PC-3 (cell line): ENCODE data around the gene TPX2. TPM values are rescaled to one million over a fixed set of nuclear protein-coding genes. Genes with fewer than 3 reads are reported as not detected.

Source experiments
- ATAC-seq: fragments of 200-7000 bp; cut with Tn5 transposase; 2 replicates; pipeline ENCODE4 v1.9.1; 2020; ENCODE audit warnings: mild to moderate bottlenecking, moderate library complexity
- BruUV-seq: library from RNA; stranded (reverse); fragments of 400-500 nt; replicated peaks from 2 replicates; lab custom pipeline; 2021; lab: Mats Ljungman, UMichigan
- CTCF ChIA-PET: fragments of 300-600 bp; sonication (Branson Sonifier 250); formaldehyde crosslinking; loops from one replicate; lab custom pipeline; 2022; ENCODE audit warnings: antibody characterized with exemption; lab: Charles Lee
- POLR2A ChIA-PET: fragments of 300-600 bp; sonication (Branson Sonifier 250); formaldehyde crosslinking; loops from one replicate; lab custom pipeline; 2022; ENCODE audit warnings: antibody characterized with exemption; ENCODE audit not compliant: unreplicated experiment; lab: Charles Lee
- DNase-seq: peaks from one replicate; pipeline ENCODE4 v3.0.0-alpha.2; 2015
- H2AFZ ChIP-seq: fragments of 300-600 bp; sonication (generic); 2 replicates; pipeline ENCODE4 v1.6.0; 2016; ENCODE audit warnings: antibody characterized with exemption, low read length
- H3F3A ChIP-seq: fragments of 300-600 bp; sonication (generic); one replicate; pipeline ENCODE4 v1.6.0; 2017; ENCODE audit warnings: antibody characterized with exemption, low read length, control low read depth, mild to moderate bottlenecking; ENCODE audit not compliant: unreplicated experiment
- H3K27ac ChIP-seq: fragments of 300-600 bp; sonication (generic); 2 replicates; pipeline ENCODE4 v1.5.1; 2016; ENCODE audit warnings: mild to moderate bottlenecking, low read length
- H3K27me3 ChIP-seq: fragments of 300-600 bp; sonication (generic); 2 replicates; pipeline ENCODE4 v1.6.1; 2016; ENCODE audit warnings: low read length, mixed read lengths
- H3K36me3 ChIP-seq: fragments of 300-600 bp; sonication (generic); 2 replicates; pipeline ENCODE4 v1.6.1; 2016; ENCODE audit warnings: low read depth, mixed run types, low read length, mixed read lengths
- H3K4me1 ChIP-seq: fragments of 300-600 bp; sonication (generic); 2 replicates; pipeline ENCODE4 v1.5.1; 2016; ENCODE audit warnings: low read length; ENCODE audit not compliant: insufficient read depth
- H3K4me2 ChIP-seq: fragments of 300-600 bp; sonication (generic); 2 replicates; pipeline ENCODE4 v1.6.0; 2016; ENCODE audit warnings: low read length
- H3K4me3 ChIP-seq: fragments of 300-600 bp; sonication (generic); 2 replicates; pipeline ENCODE4 v1.5.1; 2016; ENCODE audit warnings: mild to moderate bottlenecking, low read length, mixed read lengths
- H3K79me2 ChIP-seq: fragments of 300-600 bp; sonication (generic); 2 replicates; pipeline ENCODE4 v1.6.1; 2017; ENCODE audit warnings: low read length, mixed read lengths
- H3K9ac ChIP-seq: fragments of 300-600 bp; sonication (generic); 2 replicates; pipeline ENCODE4 v1.6.0; 2016; ENCODE audit warnings: mild to moderate bottlenecking, low read length
- H3K9me2 ChIP-seq: fragments of 300-600 bp; sonication (generic); replicated peaks from 2 replicates; pipeline ENCODE4 v1.6.1; 2016; ENCODE audit warnings: mixed run types, low read length, mixed read lengths
- H3K9me3 ChIP-seq: fragments of 300-600 bp; sonication (generic); 2 replicates; pipeline ENCODE4 v1.6.1; 2016; ENCODE audit warnings: low read length, mixed read lengths
- H4K20me1 ChIP-seq: fragments of 300-600 bp; sonication (generic); 2 replicates; pipeline ENCODE4 v1.6.1; 2016; ENCODE audit warnings: low read length, mixed read lengths
- EZH2 ChIP-seq: fragments of 300-600 bp; sonication (generic); IDR thresholded peaks from one replicate; pipeline ENCODE4 v1.6.1; 2017; ENCODE audit warnings: antibody characterized with exemption, mild to moderate bottlenecking, low read length; ENCODE audit not compliant: unreplicated experiment
- EZH2phosphoT487 ChIP-seq: fragments of 300-600 bp; sonication (generic); IDR thresholded peaks from 2 replicates; pipeline ENCODE4 v1.6.1; 2018; ENCODE audit warnings: mild to moderate bottlenecking, antibody characterized with exemption, low read length, borderline replicate concordance
- intact Hi-C: fragments of 100-400 bp; cut with micrococcal nuclease; formaldehyde crosslinking; loops from 2 replicates; pipeline ENCODE4 v1.9.0; 2023
- total RNA-seq: library from RNA; depleted of rRNA; stranded (reverse); fragments of >200 nt; gene quantifications from 2 replicates; pipeline ENCODE4 v1.2.3, GENCODE V29; 2014
- TF ChIP-seq, protein P1 (sequence below): fragments of 300-600 bp; sonication (generic); conservative IDR thresholded peaks from 2 replicates; pipeline ENCODE4 v1.5.1; 2017; ENCODE audit warnings: antibody characterized with exemption, low read depth, mild to moderate bottlenecking, low read length

Gene TPX2
- total RNA-seq, 1 experiment from 2014 or later = 128 TPM

GRCh38 chr20:31846793-31847138, 107.7 kb downstream of the TPX2 start:
- Histone ChIP-seq H3K27ac (no peak overlapping the region), H4K20me1 (no peaks in the 10 kb centered on the region), H3K4me1 (peaks cover 17% of the 10 kb centered on the region), H3K9me2 (no peaks in the 10 kb centered on the region), H3K9me3 (no peaks in the 10 kb centered on the region), H3K27me3 (peaks cover 11% of the 10 kb centered on the region), H3K36me3 (no peaks in the 10 kb centered on the region), H3K4me3 (no peak overlapping the region), H3F3A (no peaks in the 10 kb centered on the region), H3K9ac (no peak overlapping the region), H3K4me2 (no peak overlapping the region), H3K79me2 (no peaks in the 10 kb centered on the region), H2AFZ (no peak overlapping the region)
- ChIA-PET CTCF (interaction anchor here (1.1 to 1.5 kb wide), 3 partner anchors 23 to 105 kb away, joined by 3 to 4 read pairs (median 4); partner anchors contain the start of gene PDRG1), POLR2A (no interaction called here)
- ATAC-seq (no peak), DNase-seq (no peak)
- TF ChIP-seq EZH2 = no peak
- no peak for TF ChIP-seq EZH2phosphoT487
- TF ChIP-seq, protein P1, sequence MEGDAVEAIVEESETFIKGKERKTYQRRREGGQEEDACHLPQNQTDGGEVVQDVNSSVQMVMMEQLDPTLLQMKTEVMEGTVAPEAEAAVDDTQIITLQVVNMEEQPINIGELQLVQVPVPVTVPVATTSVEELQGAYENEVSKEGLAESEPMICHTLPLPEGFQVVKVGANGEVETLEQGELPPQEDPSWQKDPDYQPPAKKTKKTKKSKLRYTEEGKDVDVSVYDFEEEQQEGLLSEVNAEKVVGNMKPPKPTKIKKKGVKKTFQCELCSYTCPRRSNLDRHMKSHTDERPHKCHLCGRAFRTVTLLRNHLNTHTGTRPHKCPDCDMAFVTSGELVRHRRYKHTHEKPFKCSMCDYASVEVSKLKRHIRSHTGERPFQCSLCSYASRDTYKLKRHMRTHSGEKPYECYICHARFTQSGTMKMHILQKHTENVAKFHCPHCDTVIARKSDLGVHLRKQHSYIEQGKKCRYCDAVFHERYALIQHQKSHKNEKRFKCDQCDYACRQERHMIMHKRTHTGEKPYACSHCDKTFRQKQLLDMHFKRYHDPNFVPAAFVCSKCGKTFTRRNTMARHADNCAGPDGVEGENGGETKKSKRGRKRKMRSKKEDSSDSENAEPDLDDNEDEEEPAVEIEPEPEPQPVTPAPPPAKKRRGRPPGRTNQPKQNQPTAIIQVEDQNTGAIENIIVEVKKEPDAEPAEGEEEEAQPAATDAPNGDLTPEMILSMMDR = 0 out of 2 replicates have a peak, but pooled peaks have one; percentile 6
- no TSS peak for BruUV-seq
- intact Hi-C loops = loop anchor here (1.0 kb wide), 1 partner anchor 23 kb away; no protein-coding TSS in a partner anchor

DNA sequence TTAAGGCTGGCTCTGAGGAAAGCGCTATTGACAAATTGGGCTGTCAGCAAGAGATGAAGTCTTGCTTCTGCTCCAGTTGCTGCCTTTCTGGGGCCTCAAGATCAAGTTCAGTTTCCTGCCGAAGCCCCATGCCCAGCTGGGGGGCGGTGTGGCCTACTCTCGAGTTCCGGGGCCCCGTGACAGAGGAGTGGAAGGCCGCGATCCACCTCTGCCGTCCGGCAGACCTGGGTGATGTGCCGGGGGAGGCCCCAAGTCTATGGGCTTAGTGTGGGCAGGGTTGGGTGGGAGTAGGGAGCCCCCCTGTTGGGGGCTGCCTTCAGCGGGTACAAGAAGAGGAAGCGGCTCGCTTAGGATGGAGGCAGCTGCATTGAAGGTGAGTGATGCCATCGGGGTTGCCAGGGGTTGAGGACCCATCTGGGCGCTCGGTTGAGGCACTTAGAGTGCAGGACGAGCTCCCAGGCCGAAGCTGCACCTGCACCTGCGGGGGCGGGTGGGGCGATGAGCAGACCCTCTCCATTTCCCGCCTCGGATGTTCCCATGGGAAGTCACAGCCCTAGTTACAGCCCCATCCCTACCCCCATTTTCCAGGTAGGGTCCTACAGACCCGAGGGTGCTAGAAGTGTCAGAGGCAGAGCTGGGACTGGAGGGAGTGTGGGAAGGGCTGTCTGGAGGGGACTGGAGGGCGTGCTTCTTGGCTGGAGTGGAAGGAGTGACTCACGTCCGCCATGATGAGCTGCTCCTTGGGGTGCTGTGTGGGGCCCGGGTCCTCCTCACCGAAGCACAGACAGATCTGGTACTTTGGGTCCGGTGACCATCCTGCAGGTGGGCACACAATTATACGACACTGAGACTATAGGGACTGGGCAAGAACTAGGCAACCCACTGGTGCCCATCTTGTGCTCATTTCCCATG, 109.3 kb downstream of the TPX2 start:
- Histone ChIP-seq H3K4me2 (no peak overlapping the region), H3F3A (no peaks in the 10 kb centered on the region), H3K27me3 (peaks cover 11% of the 10 kb centered on the region), H3K79me2 (no peaks in the 10 kb centered on the region), H3K9me2 (no peaks in the 10 kb centered on the region), H4K20me1 (no peaks in the 10 kb centered on the region), H3K9ac (no peak overlapping the region), H3K36me3 (no peaks in the 10 kb centered on the region), H3K4me3 (no peak overlapping the region), H2AFZ (no peak overlapping the region), H3K4me1 (0 out of 2 replicates have a peak, but pooled peaks cover 3% of the 10 kb centered on the region), H3K27ac (no peak overlapping the region), H3K9me3 (no peaks in the 10 kb centered on the region)
- TF ChIP-seq EZH2 (no peak), EZH2phosphoT487 (no peak)
- TF ChIP-seq, protein P1 = no peak
- ChIA-PET CTCF (interaction anchor here (0.6 to 0.7 kb wide), 2 partner anchors 109 to 224 kb away, joined by 3 to 6 read pairs; no protein-coding TSS in a partner anchor), POLR2A (no interaction called here)
- intact Hi-C loops = no loop called here
- DNase-seq (no peak), ATAC-seq (no peak)
- BruUV-seq = no TSS peak
